GM18858 (cell line): ENCODE results near the gene NPPA.

ENCODE experiments used
- ATAC-seq: cut with Tn5 transposase; IDR thresholded peaks from one replicate; pipeline ENCODE4 v1.9.1; 2021; ENCODE audit not compliant: unreplicated experiment

NPPA gene

GRCh38 chr1:11874624-11875023 is 27.0 kb upstream of the NPPA start:
- ATAC-seq: no peak

- ATAC-seq: no peak
Measured at GRCh38 chr1:11874258-11874562, 26.6 kb upstream of the NPPA start.

DNA sequence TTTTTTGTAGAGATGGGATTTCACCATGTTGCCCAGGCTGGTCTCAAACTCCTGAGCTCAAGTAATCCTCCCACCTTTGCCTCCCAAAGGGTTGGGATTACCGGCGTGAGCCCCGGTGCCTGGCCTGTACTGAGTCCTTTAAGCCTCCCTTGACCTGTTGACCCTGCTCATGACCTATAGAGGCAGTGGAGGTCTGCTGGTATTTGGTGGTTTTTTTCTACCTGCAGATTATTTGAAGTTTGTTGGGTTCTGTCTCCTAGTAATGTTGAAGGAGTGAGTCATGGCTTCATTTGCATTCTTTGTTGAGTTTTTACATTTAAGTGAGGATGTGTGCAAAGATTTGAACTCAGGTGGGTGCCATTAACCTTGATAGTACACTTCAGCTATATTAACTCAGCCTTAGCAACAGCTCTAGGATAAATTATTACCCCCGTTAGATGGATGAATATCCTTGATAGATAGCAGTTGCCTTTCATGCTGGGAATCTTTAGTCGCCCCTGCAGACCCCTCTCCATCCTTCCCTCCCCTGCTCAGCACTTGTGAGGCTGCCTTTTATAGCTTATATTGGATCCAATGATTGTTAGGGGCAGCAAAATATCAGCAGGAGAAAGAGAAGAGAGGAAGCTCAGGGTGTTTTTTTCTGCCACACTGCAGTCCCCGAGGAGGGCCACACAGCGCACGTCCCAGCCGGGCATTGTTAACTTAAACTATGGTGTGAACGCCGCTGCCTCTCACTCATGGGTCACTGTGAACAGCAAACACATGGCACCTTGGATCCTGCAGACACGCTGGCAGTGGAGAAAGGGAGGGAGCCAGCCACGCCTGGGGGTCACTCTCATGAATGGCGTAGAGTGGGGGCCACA is 26.0 kb upstream of the NPPA start:
- no peak for ATAC-seq

DNA sequence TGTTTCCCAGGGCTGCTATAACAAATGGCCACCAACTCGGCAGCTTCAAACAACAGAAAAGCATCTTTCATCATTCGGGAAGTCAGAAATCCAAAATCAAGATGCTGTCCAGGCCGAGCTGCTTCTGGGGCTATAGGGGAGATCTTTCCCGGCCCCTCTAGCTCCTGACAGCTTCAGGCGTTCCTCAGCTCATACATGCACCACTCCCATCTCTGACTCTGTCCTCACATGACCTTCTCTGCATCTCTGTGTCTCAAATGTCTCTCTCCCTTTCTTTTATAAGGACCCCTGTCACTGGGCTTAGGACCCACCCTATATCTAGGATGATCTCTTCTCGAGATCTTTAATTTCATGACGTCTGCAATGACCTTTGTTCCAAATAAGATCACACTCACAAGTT is 25.0 kb upstream of the NPPA start:
- no peak for ATAC-seq

DNA sequence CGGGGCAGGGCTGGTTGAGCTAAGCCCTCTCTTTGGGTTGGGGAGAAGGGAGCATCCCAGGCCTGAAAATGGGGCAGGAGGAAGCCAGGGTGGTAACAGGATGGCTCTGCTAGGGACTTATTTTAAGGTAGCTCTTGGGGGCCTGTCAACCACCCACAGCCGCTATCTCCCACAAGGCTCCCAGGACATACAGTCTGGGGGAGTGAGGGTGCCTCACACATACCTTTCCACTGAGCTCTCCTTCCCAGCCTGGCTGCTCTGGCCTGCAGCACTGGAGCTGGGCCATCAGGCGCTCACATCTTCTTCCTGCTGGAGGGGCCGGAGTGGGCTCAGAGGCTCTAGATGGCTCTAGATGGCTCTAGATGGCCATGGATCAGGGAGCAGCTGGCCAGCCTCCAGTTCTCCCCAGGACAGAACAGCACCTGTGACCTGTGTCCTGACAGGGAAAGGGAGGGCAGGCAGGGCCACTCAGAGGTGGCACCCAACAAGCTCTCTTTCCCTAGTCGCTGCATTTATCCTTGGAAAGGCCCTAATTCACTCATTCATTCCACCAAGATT is 22.1 kb upstream of the NPPA start:
- ATAC-seq: no peak

GRCh38 chr1:11869104-11869503 is 21.5 kb upstream of the NPPA start:
- no peak for ATAC-seq

DNA sequence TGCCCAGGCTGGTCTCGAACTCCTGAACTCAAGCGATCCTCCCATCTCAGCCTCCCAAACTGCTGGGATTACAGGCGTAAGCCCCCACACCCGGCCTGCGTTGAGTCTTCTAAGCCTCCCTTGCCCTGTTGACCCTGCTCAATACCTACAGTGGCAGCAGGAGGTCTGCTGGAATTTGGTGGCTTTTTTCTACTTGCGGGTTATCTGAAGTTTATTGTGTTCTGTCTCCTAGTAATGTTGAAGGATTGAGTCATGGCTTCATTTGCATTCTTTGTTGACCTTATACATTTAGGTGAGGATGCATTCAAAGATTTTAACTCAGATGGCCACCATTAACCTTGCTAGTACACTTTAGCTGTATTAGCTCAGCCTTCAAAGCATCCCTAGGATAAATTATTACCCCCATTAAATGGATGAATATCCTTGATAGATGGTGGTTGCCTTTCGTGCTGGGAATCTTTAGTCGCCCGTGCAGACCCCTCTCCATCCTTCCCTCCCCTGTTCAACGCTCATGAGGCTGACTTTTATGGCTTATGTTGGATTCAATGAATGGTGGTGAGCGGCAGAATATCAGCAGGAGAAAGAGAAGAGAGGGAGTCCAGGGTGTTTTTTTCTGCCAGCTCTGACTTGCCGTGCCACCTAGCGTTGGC is 20.9 kb upstream of the NPPA start:
- ATAC-seq: no peak

- ATAC-seq: no peak
Measured at GRCh38 chr1:11862890-11863289, 15.3 kb upstream of the NPPA start.

DNA sequence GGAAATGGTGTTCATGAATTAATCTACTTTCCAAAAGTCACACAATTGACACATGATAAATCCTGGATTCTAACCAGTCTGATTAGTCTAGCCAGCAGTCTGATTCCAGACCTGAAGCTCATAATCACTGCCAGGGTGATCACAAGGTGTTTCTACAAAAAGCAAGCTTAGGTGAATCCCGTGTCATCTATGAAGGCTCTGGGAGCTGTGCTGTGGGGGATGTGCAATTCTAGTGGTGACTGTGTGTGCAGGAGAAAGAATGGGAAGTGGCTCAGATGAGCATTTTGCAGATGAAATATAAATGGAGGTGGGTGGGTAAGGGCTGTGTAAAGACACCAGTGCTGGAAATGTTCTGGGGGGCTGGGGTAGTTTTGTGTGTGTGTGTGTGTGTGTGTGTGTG is 13.0 kb upstream of the NPPA start:
- no peak for ATAC-seq

GRCh38 chr1:11860083-11860482 is 12.5 kb upstream of the NPPA start:
- no peak for ATAC-seq

GRCh38 chr1:11858968-11859871 is 11.6 kb upstream of the NPPA start:
- no peak for ATAC-seq

DNA sequence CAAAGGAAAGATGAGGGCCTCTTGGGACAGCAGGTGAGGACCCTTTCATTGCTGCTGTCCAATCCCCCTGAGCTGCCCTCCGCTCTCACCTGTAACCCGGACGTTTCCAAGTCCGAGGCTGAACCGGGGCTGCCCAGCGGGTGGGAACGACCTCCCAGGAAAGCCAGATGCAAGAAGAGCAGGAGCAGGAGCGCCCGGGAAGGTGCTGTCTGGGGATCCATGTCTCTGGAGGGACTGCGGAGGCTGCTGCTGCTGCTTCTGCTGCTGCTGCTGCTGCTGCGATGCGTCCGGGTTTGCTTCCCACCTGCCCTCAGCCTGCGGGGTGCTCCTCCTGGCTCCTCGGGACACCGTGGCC is 11.0 kb upstream of the NPPA start, which contains the start of gene NPPB:
TSS of gene NPPB (minus strand) at position 333 of the 355 bp plus-strand sequence. CDS start at position 221, 112 bp downstream.
- ATAC-seq: no peak

DNA sequence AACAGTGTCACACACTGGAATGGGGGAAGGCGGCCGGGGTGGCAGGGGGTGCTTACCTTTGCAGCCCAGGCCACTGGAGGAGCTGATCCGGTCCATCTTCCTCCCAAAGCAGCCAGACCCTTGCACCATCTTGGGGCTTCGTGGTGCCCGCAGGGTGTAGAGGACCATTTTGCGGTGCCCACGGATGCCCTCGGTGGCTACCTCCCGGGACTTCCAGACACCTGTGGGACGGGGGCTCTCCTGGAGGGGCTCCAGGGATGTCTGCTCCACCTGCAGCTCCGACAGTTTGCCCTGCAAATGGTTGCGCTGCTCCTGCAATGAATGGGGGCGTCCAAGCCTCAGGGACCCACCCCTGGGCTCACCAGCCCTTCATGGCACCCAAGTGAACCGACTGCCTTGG is 10.6 kb upstream of the NPPA start:
- ATAC-seq: no peak

DNA sequence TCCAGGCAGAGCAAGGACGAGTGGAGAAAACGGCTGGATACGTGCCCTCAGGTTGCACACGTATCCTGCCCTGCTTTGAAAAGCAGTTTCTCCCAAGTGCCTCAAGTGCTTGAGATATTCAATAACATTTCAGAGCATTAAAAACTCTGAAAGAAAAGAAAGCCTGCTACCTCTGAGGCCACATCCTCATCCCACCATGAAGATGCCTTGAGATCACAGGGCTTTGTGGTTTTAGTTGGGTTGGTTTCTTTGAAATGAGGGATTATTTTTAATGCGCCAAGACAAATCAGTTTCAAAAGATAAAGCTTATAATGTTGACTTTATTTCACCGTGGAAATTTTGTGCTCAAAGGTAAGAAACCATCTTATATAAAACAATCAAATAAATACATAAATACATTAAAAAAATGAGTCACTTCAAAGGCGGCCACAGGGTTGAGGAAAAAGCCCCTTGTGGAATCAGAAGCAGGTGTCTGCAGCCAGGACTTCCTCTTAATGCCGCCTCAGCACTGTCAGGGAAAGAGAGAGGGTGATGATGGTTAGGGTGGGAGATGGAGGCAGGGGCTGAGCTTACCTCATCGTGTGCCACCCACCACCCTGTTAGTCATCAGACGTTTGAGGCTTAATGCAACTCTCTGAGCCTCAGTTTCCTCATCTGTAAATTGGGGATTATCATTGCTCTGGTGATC is 9.7 kb upstream of the NPPA start:
- ATAC-seq: no peak

DNA sequence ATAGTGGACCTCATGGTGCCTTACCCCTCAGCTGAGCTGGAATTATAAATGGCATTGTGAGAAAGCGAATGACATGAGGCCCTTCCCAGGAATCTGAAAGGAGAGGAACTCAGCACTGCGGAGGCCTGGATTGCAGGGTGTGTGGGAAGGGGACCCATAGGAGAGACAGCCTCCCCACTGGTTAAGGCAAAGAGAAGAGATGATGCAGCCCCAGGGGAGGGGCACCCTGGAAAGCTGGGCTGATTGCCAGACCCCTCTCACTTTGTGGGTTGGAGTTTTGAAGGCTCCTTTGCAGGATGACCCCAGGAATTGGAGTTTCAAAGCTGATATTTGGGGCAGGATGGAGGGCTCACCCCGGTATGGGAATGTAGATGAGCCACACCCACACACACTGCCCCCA is 9.1 kb upstream of the NPPA start:
- ATAC-seq: no peak

GRCh38 chr1:11855430-11855829 is 7.8 kb upstream of the NPPA start:
- no peak for ATAC-seq

- no peak for ATAC-seq
Measured at GRCh38 chr1:11854519-11854918, 6.9 kb upstream of the NPPA start.

DNA sequence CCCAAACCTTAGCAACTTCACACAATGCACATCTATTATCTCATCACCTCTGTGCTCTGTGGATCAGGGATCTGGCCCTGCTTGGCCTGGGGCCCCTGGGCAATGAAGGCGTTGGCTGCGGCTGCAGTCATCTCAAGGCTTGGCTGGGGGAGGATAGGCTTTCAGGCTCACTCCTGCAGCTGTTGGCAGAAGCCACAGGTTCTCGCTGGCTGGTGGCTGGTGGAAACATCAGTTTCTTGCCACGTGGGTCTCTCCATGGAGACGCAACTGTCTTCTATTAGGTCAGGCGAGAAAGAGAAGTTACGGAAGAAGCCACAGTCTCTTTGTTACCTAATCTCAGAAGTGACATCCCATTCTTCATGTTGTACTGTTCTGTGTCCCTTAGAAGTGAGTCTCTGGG is 3.6 kb upstream of the NPPA start:
- ATAC-seq: no peak

GRCh38 chr1:11850156-11850555 is 2.6 kb upstream of the NPPA start:
- ATAC-seq: no peak

- no peak for ATAC-seq
Measured at GRCh38 chr1:11848373-11848700, 754 bp upstream of the NPPA start.
